HepG2 (cell line): ENCODE measurements around the gene SESN2. TPM values are rescaled to one million over a fixed set of nuclear protein-coding genes. Genes with fewer than 3 reads are reported as not detected.

Experiments
- ATF7 ChIP-seq, 2 experiments: fragments of 450-650 bp in 1 of 2; sonication (generic) in 1 of 2; formaldehyde crosslinking in 1 of 2; IDR thresholded peaks; 2 replicates each; pipeline versions ENCODE4 v1.4.0 to v1.6.1; 2016 to 2020; ENCODE audit warnings: antibody characterized with exemption in 1 of 2, mild to moderate bottlenecking in 1 of 2, missing genetic modification reagents in 1 of 2
- ATF7-NPFF ChIP-seq: sonication (generic); formaldehyde crosslinking; IDR thresholded peaks from 2 replicates; pipeline ENCODE4 v1.8.1; 2023; ENCODE audit warnings: mild to moderate bottlenecking, low read depth, missing genetic modification reagents, moderate library complexity
- CCDC6 ChIP-seq: sonication (generic); formaldehyde crosslinking; IDR thresholded peaks from 2 replicates; pipeline ENCODE4 v1.8.1; 2022; ENCODE audit warnings: mild to moderate bottlenecking, missing genetic modification reagents, moderate library complexity
- DR1 ChIP-seq: sonication (generic); formaldehyde crosslinking; IDR thresholded peaks from 2 replicates; pipeline ENCODE4 v1.8.0; 2021; ENCODE audit warnings: mild to moderate bottlenecking, missing genetic modification reagents, inconsistent platforms
- HMG20A ChIP-seq: IDR thresholded peaks from 2 replicates; pipeline ENCODE4 v1.6.1; 2016; ENCODE audit warnings: borderline replicate concordance
- HNRNPH1 ChIP-seq: fragments of 200-400 bp; formaldehyde crosslinking; optimal IDR thresholded peaks from 2 replicates; pipeline ENCODE3; 2017; ENCODE audit warnings: mild to moderate bottlenecking, low read depth, low read length
- HOXD1 ChIP-seq: sonication (generic); formaldehyde crosslinking; IDR thresholded peaks from 2 replicates; pipeline ENCODE4 v1.5.0; 2020; ENCODE audit warnings: missing genetic modification reagents
- IRF2 ChIP-seq: IDR thresholded peaks from 2 replicates; pipeline ENCODE4 v1.6.1; 2018; ENCODE audit warnings: missing genetic modification reagents, missing compliant biosample characterization
- IRX3 ChIP-seq: sonication (generic); formaldehyde crosslinking; IDR thresholded peaks from 2 replicates; pipeline ENCODE4 v1.8.1; 2023; ENCODE audit warnings: mild to moderate bottlenecking, low read depth, missing genetic modification reagents, borderline replicate concordance
- KDM4B ChIP-seq: sonication (generic); formaldehyde crosslinking; IDR thresholded peaks from 2 replicates; pipeline ENCODE4 v1.4.0; 2020; ENCODE audit warnings: missing genetic modification reagents
- MATR3 ChIP-seq: sonication (generic); formaldehyde crosslinking; IDR thresholded peaks from 2 replicates; pipeline ENCODE4 v1.4.0; 2020; ENCODE audit warnings: missing genetic modification reagents
- MYC ChIP-seq: sonication (generic); formaldehyde crosslinking; IDR thresholded peaks from 2 replicates; pipeline ENCODE4 v1.9.0; 2021; ENCODE audit warnings: missing genetic modification reagents, borderline replicate concordance
- NFE2L1 ChIP-seq: sonication (generic); formaldehyde crosslinking; IDR thresholded peaks from 2 replicates; pipeline ENCODE4 v1.4.0; 2020; ENCODE audit warnings: missing genetic modification reagents, mild to moderate bottlenecking, borderline replicate concordance
- SAP130 ChIP-seq: IDR thresholded peaks from 2 replicates; pipeline ENCODE4 v1.6.1; 2016; ENCODE audit warnings: low read depth
- SIN3A ChIP-seq: IDR thresholded peaks from 2 replicates; pipeline ENCODE4 v1.6.1; 2011; ENCODE audit warnings: low read depth, mild to moderate bottlenecking, control low read depth, low read length, borderline replicate concordance
- SOX5 ChIP-seq: IDR thresholded peaks from 2 replicates; pipeline ENCODE4 v1.6.1; 2016; ENCODE audit warnings: borderline replicate concordance
- ZKSCAN1 ChIP-seq: fragments of 150-350 bp; IDR thresholded peaks from 2 replicates; pipeline ENCODE4 v1.6.1; 2014; ENCODE audit warnings: low read length
- ZNF432 ChIP-seq: sonication (generic); formaldehyde crosslinking; IDR thresholded peaks from 2 replicates; pipeline ENCODE4 v1.5.0; 2020; ENCODE audit warnings: missing genetic modification reagents, mild to moderate bottlenecking, borderline replicate concordance
- ZNF570 ChIP-seq: sonication (generic); formaldehyde crosslinking; IDR thresholded peaks from 2 replicates; pipeline ENCODE4 v1.4.0; 2020; ENCODE audit warnings: mild to moderate bottlenecking, missing genetic modification reagents, borderline replicate concordance
- ZNF746 ChIP-seq: sonication (generic); formaldehyde crosslinking; IDR thresholded peaks from 2 replicates; pipeline ENCODE4 v1.8.0; 2022; ENCODE audit warnings: mild to moderate bottlenecking, missing genetic modification reagents
- ZSCAN25 ChIP-seq: sonication (generic); formaldehyde crosslinking; IDR thresholded peaks from 2 replicates; pipeline ENCODE4 v1.8.0; 2022; ENCODE audit warnings: mild to moderate bottlenecking, missing genetic modification reagents
- polyA plus RNA-seq, 8 experiments: library from polyadenylated mRNA; depleted of rRNA in 3 of 8; stranded (reverse) in 7 of 8; unstranded in 1 of 8; fragments of >200 nt; fragmentation: Illumina TruSeq in 4 of 8; extraction: Trizol in 4 of 8; gene quantifications; 2 replicates each; pipeline versions ENCODE4 v1.2.1 to v1.2.3, GENCODE V29; 2011 to 2016; ENCODE audit warnings: low read depth in 4 of 8, missing spikeins in 1 of 8, mixed read lengths in 1 of 8; ENCODE audit not compliant: insufficient read depth in 1 of 8
- total RNA-seq, 5 experiments: library from RNA; depleted of rRNA; stranded (reverse); fragments of >200 nt; fragmentation: Illumina TruSeq; extraction: Trizol; gene quantifications; 2 replicates each; pipeline ENCODE4 v1.2.3, GENCODE V29; 2016; ENCODE audit warnings: low read depth in 1 of 5
- TF ChIP-seq, protein P1 (sequence below): sonication (generic); formaldehyde crosslinking; conservative IDR thresholded peaks from 2 replicates; pipeline ENCODE4 v1.4.0; 2020; ENCODE audit warnings: missing genetic modification reagents
- TF ChIP-seq, protein P2 (sequence below): sonication (generic); formaldehyde crosslinking; IDR thresholded peaks from 2 replicates; pipeline ENCODE4 v1.4.0; 2020; ENCODE audit warnings: missing genetic modification reagents
- TF ChIP-seq, protein P3 (sequence below): sonication (generic); formaldehyde crosslinking; IDR thresholded peaks from 2 replicates; pipeline ENCODE4 v1.4.0; 2020; ENCODE audit warnings: missing genetic modification reagents, mild to moderate bottlenecking, borderline replicate concordance
- TF ChIP-seq, protein P4 (sequence below): sonication (generic); formaldehyde crosslinking; IDR thresholded peaks from 2 replicates; pipeline ENCODE4 v1.5.0; 2020; ENCODE audit warnings: missing genetic modification reagents

Gene SESN2
- total and polyA plus RNA-seq, 2 of the 13 experiments (the other 11 are each of a cell fraction or from before 2014, with no cell fraction given) = 13.2 to 19.1 TPM

DNA sequence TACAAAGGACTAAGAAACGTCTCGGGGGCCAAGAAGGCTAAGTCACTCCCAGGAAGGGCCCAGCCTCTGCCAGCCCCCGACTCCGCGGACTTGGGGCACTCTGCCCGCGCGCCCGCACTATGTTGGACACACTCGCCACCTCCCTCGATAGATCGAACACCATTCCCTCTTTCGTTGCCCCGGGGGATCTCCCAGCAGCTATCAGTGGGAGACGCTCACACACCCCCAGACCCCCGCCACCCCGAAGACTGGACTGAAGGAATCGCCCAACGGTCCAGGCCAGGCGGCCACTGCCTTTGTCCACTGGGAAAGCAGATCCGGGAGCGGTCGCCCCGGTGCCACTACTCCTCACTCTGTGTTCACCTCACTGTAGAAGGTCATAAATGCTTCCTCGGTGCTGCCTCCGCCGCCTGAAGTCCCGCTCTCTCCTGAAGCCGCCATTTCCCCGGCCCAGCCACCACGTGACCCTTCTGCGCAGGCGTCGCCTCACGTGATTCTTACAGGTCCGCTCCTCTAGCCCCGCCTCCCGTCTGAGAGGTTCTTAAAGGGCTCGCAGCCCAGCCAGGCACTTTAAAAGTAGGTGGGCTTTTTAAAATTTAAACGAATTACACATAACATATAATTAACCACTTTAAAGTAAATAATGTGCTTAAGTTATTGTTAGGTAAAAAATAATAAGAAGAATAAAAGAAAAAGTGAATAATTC is 26.6 kb upstream of the SESN2 start, which contains the start of gene DNAJC8 (continued):
- no peak for TF ChIP-seq ZNF570 (CRISPR knock-in tag)
- no peak for TF ChIP-seq ZNF432
- no peak for TF ChIP-seq KDM4B (CRISPR knock-in tag)
- no peak for TF ChIP-seq ZKSCAN1
- no peak; the same call in 1 of the 2 replicates for TF ChIP-seq ZSCAN25 (CRISPR knock-in tag)
- no peak for TF ChIP-seq HNRNPH1
- TF ChIP-seq NFE2L1 = no peak
- TF ChIP-seq SAP130 (CRISPR knock-in tag) = peak; percentile 87
- TF ChIP-seq SIN3A = no peak
- TF ChIP-seq, protein P1, sequence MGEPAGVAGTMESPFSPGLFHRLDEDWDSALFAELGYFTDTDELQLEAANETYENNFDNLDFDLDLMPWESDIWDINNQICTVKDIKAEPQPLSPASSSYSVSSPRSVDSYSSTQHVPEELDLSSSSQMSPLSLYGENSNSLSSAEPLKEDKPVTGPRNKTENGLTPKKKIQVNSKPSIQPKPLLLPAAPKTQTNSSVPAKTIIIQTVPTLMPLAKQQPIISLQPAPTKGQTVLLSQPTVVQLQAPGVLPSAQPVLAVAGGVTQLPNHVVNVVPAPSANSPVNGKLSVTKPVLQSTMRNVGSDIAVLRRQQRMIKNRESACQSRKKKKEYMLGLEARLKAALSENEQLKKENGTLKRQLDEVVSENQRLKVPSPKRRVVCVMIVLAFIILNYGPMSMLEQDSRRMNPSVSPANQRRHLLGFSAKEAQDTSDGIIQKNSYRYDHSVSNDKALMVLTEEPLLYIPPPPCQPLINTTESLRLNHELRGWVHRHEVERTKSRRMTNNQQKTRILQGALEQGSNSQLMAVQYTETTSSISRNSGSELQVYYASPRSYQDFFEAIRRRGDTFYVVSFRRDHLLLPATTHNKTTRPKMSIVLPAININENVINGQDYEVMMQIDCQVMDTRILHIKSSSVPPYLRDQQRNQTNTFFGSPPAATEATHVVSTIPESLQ (CRISPR knock-in tag) = no peak
- peak; percentile 68; the same call in 1 of the 2 replicates for TF ChIP-seq MYC (CRISPR knock-in tag)
- TF ChIP-seq CCDC6 (CRISPR knock-in tag) = no peak
- TF ChIP-seq, protein P2, sequence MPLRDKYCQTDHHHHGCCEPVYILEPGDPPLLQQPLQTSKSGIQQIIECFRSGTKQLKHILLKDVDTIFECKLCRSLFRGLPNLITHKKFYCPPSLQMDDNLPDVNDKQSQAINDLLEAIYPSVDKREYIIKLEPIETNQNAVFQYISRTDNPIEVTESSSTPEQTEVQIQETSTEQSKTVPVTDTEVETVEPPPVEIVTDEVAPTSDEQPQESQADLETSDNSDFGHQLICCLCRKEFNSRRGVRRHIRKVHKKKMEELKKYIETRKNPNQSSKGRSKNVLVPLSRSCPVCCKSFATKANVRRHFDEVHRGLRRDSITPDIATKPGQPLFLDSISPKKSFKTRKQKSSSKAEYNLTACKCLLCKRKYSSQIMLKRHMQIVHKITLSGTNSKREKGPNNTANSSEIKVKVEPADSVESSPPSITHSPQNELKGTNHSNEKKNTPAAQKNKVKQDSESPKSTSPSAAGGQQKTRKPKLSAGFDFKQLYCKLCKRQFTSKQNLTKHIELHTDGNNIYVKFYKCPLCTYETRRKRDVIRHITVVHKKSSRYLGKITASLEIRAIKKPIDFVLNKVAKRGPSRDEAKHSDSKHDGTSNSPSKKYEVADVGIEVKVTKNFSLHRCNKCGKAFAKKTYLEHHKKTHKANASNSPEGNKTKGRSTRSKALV (CRISPR knock-in tag) = no peak
- no peak for TF ChIP-seq ATF7 (IDR thresholded peaks at IDR 0.05)
- no peak for TF ChIP-seq ATF7 (CRISPR knock-in tag; IDR thresholded peaks at IDR 0.05)
- TF ChIP-seq, protein P3, sequence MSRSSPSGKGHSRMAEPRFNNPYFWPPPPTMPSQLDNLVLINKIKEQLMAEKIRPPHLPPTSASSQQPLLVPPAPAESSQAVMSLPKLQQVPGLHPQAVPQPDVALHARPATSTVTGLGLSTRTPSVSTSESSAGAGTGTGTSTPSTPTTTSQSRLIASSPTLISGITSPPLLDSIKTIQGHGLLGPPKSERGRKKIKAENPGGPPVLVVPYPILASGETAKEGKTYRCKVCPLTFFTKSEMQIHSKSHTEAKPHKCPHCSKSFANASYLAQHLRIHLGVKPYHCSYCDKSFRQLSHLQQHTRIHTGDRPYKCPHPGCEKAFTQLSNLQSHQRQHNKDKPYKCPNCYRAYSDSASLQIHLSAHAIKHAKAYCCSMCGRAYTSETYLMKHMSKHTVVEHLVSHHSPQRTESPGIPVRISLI (CRISPR knock-in tag) = no peak
- peak; percentile 53; the same call in 1 of the 2 replicates for TF ChIP-seq ATF7-NPFF
- no peak for TF ChIP-seq HOXD1
- no peak for TF ChIP-seq ZNF746 (CRISPR knock-in tag)
- TF ChIP-seq MATR3 (CRISPR knock-in tag) = no peak
- TF ChIP-seq SOX5 (CRISPR knock-in tag) = no peak
- no peak for TF ChIP-seq IRX3 (CRISPR knock-in tag)
- TF ChIP-seq IRF2 = no peak
- no peak for TF ChIP-seq DR1 (CRISPR knock-in tag)
- TF ChIP-seq, protein P4, sequence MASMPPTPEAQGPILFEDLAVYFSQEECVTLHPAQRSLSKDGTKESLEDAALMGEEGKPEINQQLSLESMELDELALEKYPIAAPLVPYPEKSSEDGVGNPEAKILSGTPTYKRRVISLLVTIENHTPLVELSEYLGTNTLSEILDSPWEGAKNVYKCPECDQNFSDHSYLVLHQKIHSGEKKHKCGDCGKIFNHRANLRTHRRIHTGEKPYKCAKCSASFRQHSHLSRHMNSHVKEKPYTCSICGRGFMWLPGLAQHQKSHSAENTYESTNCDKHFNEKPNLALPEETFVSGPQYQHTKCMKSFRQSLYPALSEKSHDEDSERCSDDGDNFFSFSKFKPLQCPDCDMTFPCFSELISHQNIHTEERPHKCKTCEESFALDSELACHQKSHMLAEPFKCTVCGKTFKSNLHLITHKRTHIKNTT (CRISPR knock-in tag) = no peak
- no peak for TF ChIP-seq HMG20A (CRISPR knock-in tag)
